Neuronal stem cell (in vitro differentiated cells): ENCODE results near the gene ASPG.

Source experiments
- DNase-seq: peaks from one replicate; pipeline ENCODE4 v3.0.0-alpha.2; 2013; ENCODE audit warnings: low spot score
- H2AFZ ChIP-seq: one replicate; pipeline ENCODE4 v1.6.1; 2013; ENCODE audit warnings: mild to moderate bottlenecking, low read length, inconsistent platforms
- H2AK5ac ChIP-seq: 2 replicates; pipeline ENCODE4 v1.6.1; 2013; ENCODE audit warnings: low read depth, mild to moderate bottlenecking, inconsistent platforms, low read length, moderate library complexity, mixed read lengths
- H2BK120ac ChIP-seq: 2 replicates; pipeline ENCODE4 v1.6.1; 2013; ENCODE audit warnings: low read depth, mild to moderate bottlenecking, inconsistent platforms, low read length, moderate library complexity, mixed read lengths
- H2BK12ac ChIP-seq: one replicate; pipeline ENCODE4 v1.6.1; 2013; ENCODE audit warnings: low read length, inconsistent platforms
- H2BK15ac ChIP-seq: 2 replicates; pipeline ENCODE4 v1.6.1; 2013; ENCODE audit warnings: mild to moderate bottlenecking, low read length, inconsistent platforms, mixed read lengths
- H2BK5ac ChIP-seq: one replicate; pipeline ENCODE4 v1.6.1; 2013; ENCODE audit warnings: inconsistent platforms, mild to moderate bottlenecking, low read length, moderate library complexity
- H3K14ac ChIP-seq: one replicate; pipeline ENCODE4 v1.6.1; 2013; ENCODE audit warnings: low read length, inconsistent platforms
- H3K18ac ChIP-seq: 2 replicates; pipeline ENCODE4 v1.6.1; 2013; ENCODE audit warnings: low read length, inconsistent platforms
- H3K23ac ChIP-seq: 2 replicates; pipeline ENCODE4 v1.6.1; 2013; ENCODE audit warnings: low read depth, mild to moderate bottlenecking, mixed read lengths, low read length, inconsistent platforms; ENCODE audit not compliant: poor library complexity
- H3K27ac ChIP-seq: replicated peaks from 3 replicates; pipeline ENCODE4 v1.5.1; 2013; ENCODE audit warnings: low read length, inconsistent platforms
- H3K27me3 ChIP-seq, 3 experiments: 2 replicates each; pipeline ENCODE4 v1.6.1; 2013; ENCODE audit warnings: low read length in 3 of 3, mild to moderate bottlenecking in 2 of 3, inconsistent platforms in 1 of 3, low read depth in 1 of 3, mixed read lengths in 1 of 3, moderate library complexity in 1 of 3; ENCODE audit not compliant: control insufficient read depth in 3 of 3, insufficient read depth in 3 of 3
- H3K36me3 ChIP-seq, 2 donors: replicated peaks in 1 of 2; 2 replicates each; pipeline ENCODE4 v1.6.1; 2013; ENCODE audit warnings: low read length in 2 of 2; ENCODE audit not compliant: control insufficient read depth in 2 of 2, insufficient read depth in 2 of 2
- H3K4ac ChIP-seq: 2 replicates; pipeline ENCODE4 v1.6.1; 2013; ENCODE audit warnings: inconsistent platforms, mild to moderate bottlenecking, low read length, moderate library complexity
- H3K4me1 ChIP-seq, 2 donors: 1 replicate in 1 of 2; 2 replicates in 1 of 2; pipeline ENCODE4 v1.6.1; 2013; ENCODE audit warnings: low read length in 2 of 2, low read depth in 1 of 2; ENCODE audit not compliant: control insufficient read depth in 2 of 2, insufficient read depth in 1 of 2
- H3K4me2 ChIP-seq: one replicate; pipeline ENCODE4 v1.6.1; 2013; ENCODE audit warnings: mild to moderate bottlenecking, low read length, inconsistent platforms; ENCODE audit not compliant: insufficient read depth, poor library complexity, severe bottlenecking
- H3K4me3 ChIP-seq, 2 donors: 2 replicates each; pipeline ENCODE4 v1.5.1; 2013; ENCODE audit warnings: low read length in 2 of 2, mild to moderate bottlenecking in 2 of 2, inconsistent platforms in 1 of 2, moderate library complexity in 1 of 2
- H3K79me1 ChIP-seq: one replicate; pipeline ENCODE4 v1.6.1; 2013; ENCODE audit warnings: low read depth, mild to moderate bottlenecking, inconsistent platforms, low read length, moderate library complexity
- H3K9ac ChIP-seq: one replicate; pipeline ENCODE4 v1.6.1; 2013; ENCODE audit warnings: mild to moderate bottlenecking, low read depth, low read length, inconsistent platforms; ENCODE audit not compliant: poor library complexity
- H3K9me3 ChIP-seq, 2 donors: replicated peaks in 1 of 2; 2 replicates each; pipeline versions ENCODE3 to v1.6.1; 2013; ENCODE audit warnings: low read length in 2 of 2, mild to moderate bottlenecking in 2 of 2, inconsistent platforms in 1 of 2, low read depth in 1 of 2, mixed read lengths in 1 of 2, moderate library complexity in 1 of 2; ENCODE audit not compliant: control insufficient read depth in 2 of 2, insufficient read depth in 1 of 2
- H4K8ac ChIP-seq: one replicate; pipeline ENCODE4 v1.6.1; 2013; ENCODE audit warnings: low read depth, mild to moderate bottlenecking, inconsistent platforms, low read length, moderate library complexity
- H4K91ac ChIP-seq: one replicate; pipeline ENCODE4 v1.6.1; 2013; ENCODE audit warnings: low read length, low read depth, mild to moderate bottlenecking, inconsistent platforms; ENCODE audit not compliant: poor library complexity
- WGBS, 2 donors: extraction: QIAGEN DNeasy Blood & Tissue Kit; methylation state at CpG; one replicate each; pipeline ENCODE4 v1.1.7; 2013; ENCODE audit warnings: missing lambda C conversion rate in 2 of 2, mixed read lengths in 1 of 2; ENCODE audit not compliant: insufficient read length in 2 of 2, insufficient replicate concordance in 1 of 2; ENCODE audit errors: extremely low coverage in 2 of 2; 5-methylcytosine and 5-hydroxymethylcytosine counted together

ASPG gene

DNA sequence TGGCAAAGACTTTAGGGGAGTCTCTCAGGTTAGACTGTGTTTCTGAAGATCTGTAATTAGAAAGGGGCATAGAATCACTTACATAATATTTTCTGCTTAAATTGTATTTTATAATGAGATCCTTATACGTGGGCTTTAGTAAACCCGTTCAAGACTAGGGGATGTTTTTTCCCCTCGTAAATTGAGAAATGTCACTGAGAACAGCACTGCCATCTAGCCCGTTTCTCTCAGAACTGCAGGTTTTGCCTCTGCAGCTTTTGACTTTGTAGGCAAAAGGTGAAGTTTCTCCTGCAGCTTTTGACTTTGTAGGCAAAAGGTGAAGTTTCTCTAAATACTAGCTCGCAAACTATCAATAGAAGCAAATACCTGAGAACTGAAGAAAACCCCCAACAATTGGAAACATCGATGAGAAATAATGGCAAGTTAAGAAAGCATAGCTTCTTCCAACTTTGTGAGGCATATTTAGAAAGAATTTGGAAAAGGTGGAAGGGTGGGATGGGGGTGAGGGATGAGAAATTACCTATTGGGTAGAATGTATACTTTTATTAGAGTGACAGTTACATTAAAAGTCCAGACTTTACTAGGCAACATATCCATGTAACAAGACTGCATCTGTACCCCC is 9.9 kb upstream of the ASPG start:
- H3K36me3 ChIP-seq: no peaks in the 10 kb centered on the region
- H3K18ac ChIP-seq: no peak overlapping the region
- WGBS, 2 donors: no CpG with 5 or more reads among the region's 6 CpGs
- H2AK5ac ChIP-seq: no peak overlapping the region
- H2BK120ac ChIP-seq: no peak overlapping the region
- H3K9ac ChIP-seq: no peak overlapping the region
- H4K8ac ChIP-seq: no peak overlapping the region
- no peaks in the 10 kb centered on the region for H3K79me1 ChIP-seq
- no peak overlapping the region for H4K91ac ChIP-seq
- H3K4me3 ChIP-seq: no peak overlapping the region
- H3K27me3 ChIP-seq: peaks cover 0 to 9% (median 0%) of the 10 kb centered on the region in 3 experiments
- H2AFZ ChIP-seq: no peak overlapping the region
- no peak overlapping the region for H3K4ac ChIP-seq
- no peak overlapping the region for H3K4me2 ChIP-seq
- H2BK5ac ChIP-seq: no peak overlapping the region
- H3K9me3 ChIP-seq: peaks cover 0 to 6% of the 10 kb centered on the region in 2 donors
- H2BK12ac ChIP-seq: no peak overlapping the region
- no peaks in the 10 kb centered on the region for H3K4me1 ChIP-seq
- no peak overlapping the region for H2BK15ac ChIP-seq
- no peak overlapping the region for H3K23ac ChIP-seq
- DNase-seq: no peak
- no peak overlapping the region for H3K27ac ChIP-seq
- H3K14ac ChIP-seq: no peak overlapping the region

GRCh38 chr14:104076743-104077142 is 8.8 kb upstream of the ASPG start:
- Histone ChIP-seq H2AFZ (no peak overlapping the region), H4K8ac (no peak overlapping the region), H3K4me1 (no peaks in the 10 kb centered on the region), H3K18ac (no peak overlapping the region), H3K4me2 (no peak overlapping the region), H2BK15ac (no peak overlapping the region), H3K27ac (no peak overlapping the region), H2AK5ac (no peak overlapping the region), H2BK12ac (no peak overlapping the region), H3K9ac (no peak overlapping the region), H3K9me3 (peaks cover 0 to 6% of the 10 kb centered on the region in 2 donors), H4K91ac (no peak overlapping the region), H2BK120ac (no peak overlapping the region), H3K36me3 (no peaks in the 10 kb centered on the region), H3K79me1 (no peaks in the 10 kb centered on the region), H3K27me3 (peaks cover 0 to 20% (median 0%) of the 10 kb centered on the region in 3 experiments), H2BK5ac (no peak overlapping the region), H3K14ac (no peak overlapping the region), H3K23ac (no peak overlapping the region), H3K4me3 (no peak overlapping the region), H3K4ac (no peak overlapping the region)
- WGBS, 2 donors: no CpG with 5 or more reads among the region's 5 CpGs
- DNase-seq: no peak

- DNase-seq: peak; percentile 88
- no CpG with 5 or more reads among the region's 7 CpGs for WGBS, 2 donors
Observed at GRCh38 chr14:104078031-104078455, 7.5 kb upstream of the ASPG start.

GRCh38 chr14:104080376-104081260 is 4.9 kb upstream of the ASPG start:
- Histone ChIP-seq H2BK12ac (peak overlapping the region; percentile 90), H3K18ac (peak overlapping the region; percentile 31), H3K4me2 (no peak overlapping the region), H3K4me3 (no peak overlapping the region), H3K27ac (no peak overlapping the region), H4K91ac (no peak overlapping the region), H3K14ac (peak overlapping the region; percentile 71), H3K9ac (peak overlapping the region; percentile 60), H3K23ac (peak overlapping the region; percentile 6), H3K27me3 (peaks cover 0 to 47% (median 0%) of the 10 kb centered on the region in 3 experiments), H2BK5ac (peak overlapping the region; percentile 35), H3K79me1 (no peaks in the 10 kb centered on the region), H3K4me1 (no peaks in the 10 kb centered on the region), H3K9me3 (no peaks in the 10 kb centered on the region), H2BK15ac (peak overlapping the region; percentile 26), H3K4ac (no peak overlapping the region), H3K36me3 (no peaks in the 10 kb centered on the region), H2AK5ac (peak overlapping the region; percentile 92), H4K8ac (peak overlapping the region; percentile 65), H2BK120ac (peak overlapping the region; percentile 91), H2AFZ (no peak overlapping the region)
- WGBS, 2 donors: no CpG with 5 or more reads among the region's 23 CpGs
- no peak for DNase-seq

More at GRCh38 chr14:104078031-104078455, 7.5 kb upstream of the ASPG start:
- Histone ChIP-seq H3K14ac (no peak overlapping the region), H2BK15ac (no peak overlapping the region), H4K8ac (no peak overlapping the region), H3K79me1 (no peaks in the 10 kb centered on the region), H2BK5ac (no peak overlapping the region), H3K4me1 (no peaks in the 10 kb centered on the region), H3K27me3 (peaks cover 0 to 33% (median 0%) of the 10 kb centered on the region in 3 experiments), H3K4me2 (no peak overlapping the region), H3K4me3 (no peak overlapping the region), H3K18ac (no peak overlapping the region), H3K4ac (no peak overlapping the region), H3K9me3 (peaks cover 0 to 6% of the 10 kb centered on the region in 2 donors), H2BK12ac (no peak overlapping the region), H2AFZ (peak overlapping the region; percentile 36), H2AK5ac (no peak overlapping the region), H3K23ac (no peak overlapping the region), H3K27ac (no peak overlapping the region), H2BK120ac (no peak overlapping the region), H3K36me3 (no peaks in the 10 kb centered on the region), H4K91ac (no peak overlapping the region), H3K9ac (no peak overlapping the region)
